Activated CD4-positive, alpha-beta T cell treated with anti-CD3 and anti-CD28 coated beads for 36 hours (primary cell): ENCODE results near the gene PNRC1. TPM values are rescaled to one million over a fixed set of nuclear protein-coding genes. Genes with fewer than 3 reads are reported as not detected.

Experiments used
- ATAC-seq: fragments of 200-7000 bp; cut with Tn5 transposase; one replicate; pipeline ENCODE4 v1.10.0; 2021; ENCODE audit warnings: mild to moderate bottlenecking, moderate library complexity
- CTCF ChIA-PET: fragments of 350-600 bp; sonication (Branson Sonifier 250); formaldehyde crosslinking; loops from one replicate; lab custom pipeline; 2021; ENCODE audit warnings: antibody characterized with exemption; lab: Charles Lee
- POLR2A ChIA-PET: fragments of 350-600 bp; sonication (Branson Sonifier 250); formaldehyde crosslinking; loops from one replicate; lab custom pipeline; 2021; ENCODE audit warnings: antibody characterized with exemption, inconsistent platforms; lab: Charles Lee
- DNase-seq: peaks from one replicate; pipeline ENCODE4 v3.0.0-alpha.2; 2020
- H3K27ac Mint-ChIP-seq: one replicate; pipeline ENCODE4 v1.8.0; 2021; ENCODE audit warnings: mixed read lengths
- H3K27me3 Mint-ChIP-seq: one replicate; pipeline ENCODE4 v1.8.0; 2021; ENCODE audit warnings: mixed read lengths
- H3K36me3 Mint-ChIP-seq: one replicate; pipeline ENCODE4 v1.8.0; 2021; ENCODE audit warnings: low read depth, mixed read lengths
- H3K4me1 Mint-ChIP-seq: one replicate; pipeline ENCODE4 v1.8.0; 2021; ENCODE audit warnings: mixed read lengths
- H3K4me3 Mint-ChIP-seq: one replicate; pipeline ENCODE4 v1.8.0; 2021; ENCODE audit warnings: mild to moderate bottlenecking, moderate library complexity, mixed read lengths
- H3K9me3 Mint-ChIP-seq: one replicate; pipeline ENCODE4 v1.8.0; 2021; ENCODE audit warnings: low read depth, mixed read lengths
- intact Hi-C, 2 experiments: fragments of 100-400 bp; cut with DNase I in 1 of 2; cut with micrococcal nuclease in 1 of 2; formaldehyde crosslinking; loops; one replicate each; pipeline versions ENCODE4 v1.14.2 to v1.15.1; 2022 to 2024; cut with DNase I, micrococcal nuclease
- total RNA-seq, 2 experiments: library from RNA; stranded (reverse); gene quantifications; one replicate each; pipeline ENCODE4 v1.2.3, GENCODE V29; 2021

The PNRC1 gene
- total RNA-seq, 2 experiments from 2014 or later = 85.6 to 93.7 TPM

DNA sequence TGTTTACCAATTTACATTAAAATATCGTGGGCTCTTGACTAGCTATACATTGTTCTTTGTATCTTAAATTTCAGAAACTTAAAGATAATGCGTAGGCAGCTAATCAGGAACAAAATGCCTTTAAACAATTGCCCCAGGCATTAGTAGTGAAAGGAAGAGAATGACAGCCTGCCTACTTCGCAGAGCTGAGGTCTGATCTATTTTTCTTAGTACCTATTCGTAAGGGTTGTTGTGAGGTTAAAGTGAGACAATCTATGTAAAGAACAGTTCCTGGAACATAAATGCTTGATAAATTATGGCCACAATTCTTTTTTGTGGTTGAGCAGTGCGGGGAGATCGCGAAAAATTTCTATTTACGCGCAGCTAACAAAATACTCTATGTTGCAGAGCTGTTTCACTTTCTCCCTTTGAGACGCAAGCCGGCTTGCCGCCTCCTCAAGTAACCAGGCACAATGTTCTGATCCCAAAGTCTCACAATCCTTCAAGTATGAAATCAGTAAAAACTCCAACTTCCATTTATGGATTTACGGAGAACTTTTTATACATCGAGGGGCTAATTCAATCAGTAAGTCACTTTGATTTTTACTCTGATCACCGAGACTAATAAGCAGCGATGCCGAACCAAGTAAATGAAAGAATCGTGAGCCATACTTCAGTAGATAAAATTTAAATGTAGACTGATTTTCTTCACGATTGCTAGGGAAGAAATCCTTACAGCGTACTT, 878 bp upstream of the PNRC1 start:
- Mint-ChIP-seq H3K9me3 (no peaks in the 10 kb centered on the region), H3K36me3 (peaks cover 31% of the 10 kb centered on the region), H3K27ac (peak overlapping the region; percentile 99), H3K4me1 (peaks cover 21% of the 10 kb centered on the region), H3K27me3 (no peaks in the 10 kb centered on the region), H3K4me3 (peak overlapping the region; percentile 94)
- CTCF ChIA-PET = interaction anchor here (0.6 to 3.5 kb wide), 14 partner anchors 9 to 1247 kb away, joined by 3 to 19 read pairs (median 4); partner anchors contain the start of gene RNGTT
- intact Hi-C loops = loop anchor here (1.0 to 10.0 kb wide), 16 partner anchors 37 to 1925 kb away; partner anchors contain the start of genes MAP3K7 (in 2 of the 2), MDN1 (in 2 of the 2), RNGTT (in 2 of the 2) and AKIRIN2 (in 1 of the 2)
- ATAC-seq (peak; percentile 14), DNase-seq (peak; percentile 71)
- POLR2A ChIA-PET = interaction anchor here (0.6 to 2.2 kb wide), 13 partner anchors 11 to 1208 kb away, joined by 3 to 20 read pairs (median 4); partner anchors contain the start of genes PM20D2, RNGTT and SRSF12

DNA sequence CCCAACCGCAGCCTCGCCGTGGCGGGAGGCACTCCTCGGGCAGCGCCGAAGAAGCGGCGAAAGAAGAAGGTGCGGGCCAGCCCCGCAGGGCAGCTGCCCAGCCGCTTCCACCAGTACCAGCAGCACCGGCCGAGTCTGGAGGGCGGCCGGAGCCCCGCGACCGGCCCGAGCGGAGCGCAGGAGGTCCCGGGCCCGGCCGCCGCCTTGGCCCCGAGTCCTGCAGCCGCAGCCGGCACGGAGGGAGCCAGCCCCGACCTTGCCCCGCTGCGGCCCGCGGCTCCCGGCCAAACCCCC, 525 bp downstream of the PNRC1 start:
- ChIA-PET CTCF (interaction anchor here (0.6 to 1.0 kb wide), 3 partner anchors 44 to 284 kb away, joined by 3 to 4 read pairs (median 3); no protein-coding TSS in a partner anchor), POLR2A (interaction anchor here (0.6 to 2.2 kb wide), 6 partner anchors 12 to 740 kb away, joined by 3 to 20 read pairs (median 4); partner anchors contain the start of genes LYRM2, PM20D2 and RNGTT)
- ATAC-seq = peak; percentile 15
- intact Hi-C loops = loop anchor here (1.0 to 10.0 kb wide), 14 partner anchors 36 to 1926 kb away; partner anchors contain the start of genes LYRM2 (in 2 of the 2), MDN1 (in 2 of the 2), UBE2J1 (in 2 of the 2) and AKIRIN2 (in 1 of the 2)
- Mint-ChIP-seq H3K27ac (peak overlapping the region; percentile 99), H3K27me3 (no peaks in the 10 kb centered on the region), H3K36me3 (peaks cover 42% of the 10 kb centered on the region), H3K4me3 (peak overlapping the region; percentile 94), H3K4me1 (peaks cover 28% of the 10 kb centered on the region), H3K9me3 (no peaks in the 10 kb centered on the region)
- no peak for DNase-seq

DNA sequence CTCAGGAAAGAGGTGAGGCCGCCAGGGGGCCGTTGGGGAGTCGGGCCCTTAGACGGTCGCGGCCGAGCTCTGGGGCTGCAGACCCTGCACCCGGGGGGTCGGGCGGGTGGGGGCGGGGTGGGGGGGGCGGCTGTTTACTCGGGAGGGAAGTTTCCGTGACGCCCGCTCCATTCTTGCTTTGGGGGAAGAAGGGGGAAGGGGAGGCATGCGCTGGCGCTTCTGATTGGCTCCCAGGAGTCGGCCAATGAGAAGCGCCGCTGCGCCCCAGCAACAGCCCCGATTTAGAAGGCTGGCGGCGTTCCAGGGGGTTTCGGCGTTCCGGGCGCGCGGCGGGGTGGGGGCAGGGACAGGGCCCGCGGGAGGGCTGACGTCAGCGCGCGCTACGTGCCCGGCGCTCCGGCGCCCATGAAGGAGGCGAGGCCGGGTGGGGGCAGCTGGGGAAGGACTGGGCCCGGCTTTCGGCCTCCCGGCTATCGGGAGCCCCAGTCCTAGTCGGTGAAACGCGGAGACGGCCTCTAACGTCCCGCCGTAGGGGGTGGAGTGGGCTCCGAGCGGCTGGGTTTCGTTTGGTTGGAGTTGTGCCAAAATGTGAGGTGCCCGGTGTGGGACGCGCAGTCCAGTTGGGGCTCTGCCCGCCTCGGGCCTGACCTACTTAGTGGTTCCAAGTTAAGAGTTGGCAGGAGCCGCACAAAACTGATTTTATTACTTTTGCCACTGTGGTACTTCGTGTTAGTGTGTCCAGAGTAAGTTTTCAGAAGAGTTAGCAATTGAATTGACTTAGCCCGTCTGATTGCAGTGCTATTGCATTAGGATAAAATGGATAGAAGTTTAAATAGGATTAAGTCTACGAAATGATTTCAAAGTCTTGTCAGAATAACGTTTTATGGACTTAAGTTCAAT, 1.1 kb downstream of the PNRC1 start:
- POLR2A ChIA-PET = interaction anchor here (0.6 to 2.0 kb wide), 7 partner anchors 7 to 556 kb away, joined by 3 to 15 read pairs (median 4); partner anchors contain the start of genes LYRM2 and PM20D2

DNA sequence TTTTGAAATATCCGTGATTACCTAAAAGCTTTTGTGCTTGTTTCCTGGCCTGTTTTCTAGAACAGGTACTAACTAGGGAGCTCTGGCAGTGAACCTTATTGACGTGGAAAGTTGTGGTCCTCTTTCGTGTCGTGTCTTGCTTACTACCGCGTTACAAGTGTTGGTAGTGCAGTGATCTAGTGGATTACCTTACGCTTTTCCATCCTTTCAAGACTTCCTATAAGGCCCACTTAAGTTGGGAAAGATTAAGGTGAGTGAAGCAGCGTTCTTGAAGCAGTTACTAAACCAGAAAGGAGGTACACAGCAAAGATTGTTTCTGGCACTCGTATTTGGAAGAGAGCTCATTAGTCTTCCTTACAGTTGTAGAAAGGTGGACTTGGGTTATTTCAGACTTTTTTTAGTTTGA, 1.9 kb downstream of the PNRC1 start:
- CTCF ChIA-PET = interaction anchor here (1.1 to 2.1 kb wide), 2 partner anchors 63 to 99 kb away, joined by 4 to 17 read pairs; partner anchors contain the start of gene PM20D2

More for the DNA sequence above, 1.1 kb downstream of the PNRC1 start:
- DNase-seq (peak; percentile 99), ATAC-seq (peak; percentile 52)
- CTCF ChIA-PET = interaction anchor here (1.1 kb wide), 1 partner anchor 64 kb away, joined by 4 read pairs; the partner anchor contains the start of gene PM20D2
- peak overlapping the region; percentile 100 for H3K27ac Mint-ChIP-seq
- H3K9me3 Mint-ChIP-seq = no peaks in the 10 kb centered on the region
- H3K4me3 Mint-ChIP-seq = peak overlapping the region; percentile 91
- peaks cover 28% of the 10 kb centered on the region for H3K4me1 Mint-ChIP-seq
- H3K36me3 Mint-ChIP-seq = peaks cover 42% of the 10 kb centered on the region
- intact Hi-C loops = loop anchor here (1.0 to 10.0 kb wide), 15 partner anchors 17 to 1927 kb away; partner anchors contain the start of genes LYRM2 (in 2 of the 2), MDN1 (in 2 of the 2), UBE2J1 (in 2 of the 2) and AKIRIN2 (in 1 of the 2)
- H3K27me3 Mint-ChIP-seq = no peaks in the 10 kb centered on the region

DNA sequence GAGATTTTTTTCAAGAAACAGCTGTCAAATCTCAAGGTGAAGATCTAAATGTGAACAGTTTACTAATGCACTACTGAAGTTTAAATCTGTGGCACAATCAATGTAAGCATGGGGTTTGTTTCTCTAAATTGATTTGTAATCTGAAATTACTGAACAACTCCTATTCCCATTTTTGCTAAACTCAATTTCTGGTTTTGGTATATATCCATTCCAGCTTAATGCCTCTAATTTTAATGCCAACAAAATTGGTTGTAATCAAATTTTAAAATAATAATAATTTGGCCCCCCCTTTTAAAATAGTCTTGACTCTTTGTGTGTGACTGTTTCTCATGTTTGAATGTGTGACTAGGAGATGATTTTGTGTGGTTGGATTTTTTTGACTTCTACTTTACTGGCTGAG, 4.0 kb downstream of the PNRC1 start:
- no peaks in the 10 kb centered on the region for H3K27me3 Mint-ChIP-seq
- no peaks in the 10 kb centered on the region for H3K9me3 Mint-ChIP-seq
- intact Hi-C loops = loop anchor here (5.0 to 10.0 kb wide), 4 partner anchors 553 to 1930 kb away; partner anchors contain the start of genes LYRM2 (in 1 of the 2), MDN1 (in 1 of the 2) and ZNF292 (in 1 of the 2)
- no peak for ATAC-seq
- peaks cover 44% of the 10 kb centered on the region for H3K36me3 Mint-ChIP-seq
- POLR2A ChIA-PET = interaction anchor here (0.7 to 1.3 kb wide), 4 partner anchors 14 to 213 kb away, joined by 3 to 5 read pairs (median 3); partner anchors contain the start of gene RNGTT
- CTCF ChIA-PET = interaction anchor here (0.7 to 4.1 kb wide), 5 partner anchors 14 to 214 kb away, joined by 3 to 15 read pairs (median 4); no protein-coding TSS in a partner anchor
- peaks cover 22% of the 10 kb centered on the region for H3K4me1 Mint-ChIP-seq
- peak overlapping the region; percentile 2 for H3K4me3 Mint-ChIP-seq
- peak overlapping the region; percentile 75 for H3K27ac Mint-ChIP-seq
- no peak for DNase-seq

More for the DNA sequence above, 1.9 kb downstream of the PNRC1 start:
- peak overlapping the region; percentile 100 for H3K27ac Mint-ChIP-seq
- H3K36me3 Mint-ChIP-seq = peaks cover 44% of the 10 kb centered on the region
- intact Hi-C loops = loop anchor here (2.0 to 10.0 kb wide), 5 partner anchors 16 to 1928 kb away; partner anchors contain the start of genes LYRM2 (in 1 of the 2), MDN1 (in 1 of the 2) and ZNF292 (in 1 of the 2)
- peak overlapping the region; percentile 91 for H3K4me3 Mint-ChIP-seq
- no peaks in the 10 kb centered on the region for H3K27me3 Mint-ChIP-seq
- peaks cover 28% of the 10 kb centered on the region for H3K4me1 Mint-ChIP-seq
- H3K9me3 Mint-ChIP-seq = no peaks in the 10 kb centered on the region
- DNase-seq = peak; percentile 32
- ATAC-seq = no peak
- POLR2A ChIA-PET = interaction anchor here (0.5 to 2.0 kb wide), 8 partner anchors 8 to 141 kb away, joined by 3 to 15 read pairs (median 4); partner anchors contain the start of gene PM20D2

DNA sequence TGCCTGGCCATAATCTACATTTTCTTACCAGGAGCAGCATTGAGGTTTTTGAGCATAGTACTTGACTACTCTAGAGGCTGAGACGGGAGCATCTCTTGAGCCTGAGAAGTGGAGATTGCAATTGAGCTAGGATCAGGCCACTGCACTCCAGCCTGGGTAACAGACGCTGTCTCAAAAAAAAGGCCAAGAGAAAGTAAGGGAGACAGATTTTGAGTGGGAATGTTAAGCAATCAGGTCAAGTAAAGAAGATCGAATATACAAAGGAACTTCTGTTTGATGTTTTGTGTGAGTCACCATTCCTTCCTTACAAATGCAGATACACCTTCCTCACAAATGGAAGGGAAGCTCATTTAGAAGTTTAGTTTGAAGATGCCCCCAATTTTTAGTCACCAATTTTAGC, 4.4 kb downstream of the PNRC1 start:
- no peaks in the 10 kb centered on the region for H3K9me3 Mint-ChIP-seq
- peaks cover 44% of the 10 kb centered on the region for H3K36me3 Mint-ChIP-seq
- intact Hi-C loops = loop anchor here (5.0 to 10.0 kb wide), 4 partner anchors 552 to 1930 kb away; partner anchors contain the start of genes LYRM2 (in 1 of the 2), MDN1 (in 1 of the 2) and ZNF292 (in 1 of the 2)
- peaks cover 22% of the 10 kb centered on the region for H3K4me1 Mint-ChIP-seq
- ChIA-PET POLR2A (interaction anchor here (0.7 to 1.1 kb wide), 3 partner anchors 32 to 213 kb away, joined by 3 to 5 read pairs (median 3); partner anchors contain the start of gene RNGTT), CTCF (interaction anchor here (0.7 to 4.1 kb wide), 8 partner anchors 14 to 214 kb away, joined by 3 to 15 read pairs (median 3); no protein-coding TSS in a partner anchor)
- DNase-seq (no peak), ATAC-seq (no peak)
- peak overlapping the region; percentile 2 for H3K4me3 Mint-ChIP-seq
- H3K27me3 Mint-ChIP-seq = no peaks in the 10 kb centered on the region
- H3K27ac Mint-ChIP-seq = peak overlapping the region; percentile 75

DNA sequence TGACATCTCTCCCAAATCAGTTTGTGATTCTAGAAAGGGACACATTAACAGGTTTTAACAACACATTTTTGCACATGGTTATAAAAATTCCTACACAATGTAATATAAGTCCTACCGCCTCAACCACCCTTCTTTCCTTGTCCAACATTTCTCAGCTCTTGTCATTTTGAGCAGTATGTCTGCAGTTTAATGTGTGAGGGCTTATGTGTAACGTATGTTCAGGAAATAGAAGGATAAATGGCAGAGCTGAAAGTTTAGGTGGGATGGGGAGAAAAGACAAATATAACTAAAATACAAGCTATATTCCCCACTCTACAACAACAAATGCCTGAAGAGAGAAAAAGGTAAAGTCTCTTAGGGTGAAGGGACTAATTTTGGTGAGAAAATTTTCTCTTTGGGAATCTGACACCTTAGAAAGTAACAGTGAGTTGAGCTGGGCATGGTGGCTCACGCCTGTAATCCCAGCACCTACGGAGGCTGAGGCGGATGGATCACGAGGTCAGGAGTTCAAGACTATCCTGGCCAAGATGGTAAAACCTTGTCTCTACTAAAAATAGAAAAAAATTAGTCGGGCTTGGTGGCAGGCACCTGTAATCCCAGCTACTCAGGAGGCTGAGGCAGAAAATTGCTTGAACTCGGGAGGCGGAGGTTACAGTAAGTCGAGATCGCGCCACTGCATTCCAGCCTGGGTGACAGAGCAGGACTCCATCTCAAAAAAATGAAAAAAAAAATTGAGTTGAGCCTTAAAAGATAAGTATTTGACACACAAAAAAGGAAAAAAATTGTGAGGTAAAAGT, 5.1 kb downstream of the PNRC1 start:
- Mint-ChIP-seq H3K27me3 (no peaks in the 10 kb centered on the region), H3K9me3 (no peaks in the 10 kb centered on the region), H3K36me3 (peaks cover 43% of the 10 kb centered on the region), H3K4me3 (no peak overlapping the region), H3K4me1 (peaks cover 22% of the 10 kb centered on the region), H3K27ac (no peak overlapping the region)
- DNase-seq (no peak), ATAC-seq (no peak)
- ChIA-PET CTCF (interaction anchor here (0.8 to 4.1 kb wide), 6 partner anchors 13 to 215 kb away, joined by 3 to 15 read pairs (median 3); no protein-coding TSS in a partner anchor), POLR2A (interaction anchor here (0.6 to 1.6 kb wide), 4 partner anchors 60 to 212 kb away, joined by 3 to 8 read pairs (median 4); partner anchors contain the start of genes PM20D2 and RNGTT)
- intact Hi-C loops = loop anchor here in 1 of 2 experiments (10.0 kb wide), 1 partner anchor 1931 kb away; the partner anchor contains the start of gene ZNF292

DNA sequence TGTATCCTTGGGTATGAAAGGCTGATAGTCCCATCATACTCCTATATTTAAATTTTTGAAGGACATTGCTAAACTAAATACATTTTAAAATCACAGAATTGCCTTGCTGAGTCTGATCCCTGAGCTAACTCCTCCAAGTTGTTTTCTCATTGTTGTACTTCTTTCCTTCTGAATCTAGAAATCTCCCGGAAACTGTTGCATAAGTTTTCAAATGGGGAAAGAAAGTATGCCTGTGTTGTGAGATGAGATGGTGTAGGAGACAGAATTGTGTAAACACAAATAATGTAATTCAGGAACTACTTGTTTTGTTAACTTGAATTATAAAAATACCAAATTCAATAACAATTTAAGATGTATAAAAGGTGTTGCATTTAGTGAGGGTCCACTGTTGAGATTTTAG, 7.3 kb downstream of the PNRC1 start:
- ATAC-seq (no peak), DNase-seq (no peak)
- peaks cover 25% of the 10 kb centered on the region for H3K4me1 Mint-ChIP-seq
- intact Hi-C loops = loop anchor here in 1 of 2 experiments (10.0 kb wide), 1 partner anchor 1933 kb away; the partner anchor contains the start of gene ZNF292
- H3K36me3 Mint-ChIP-seq = peaks cover 31% of the 10 kb centered on the region
- no peak overlapping the region for H3K4me3 Mint-ChIP-seq
- H3K27me3 Mint-ChIP-seq = no peaks in the 10 kb centered on the region
- CTCF ChIA-PET = interaction anchor here (1.1 kb wide), 1 partner anchor 9 kb away, joined by 8 read pairs; no protein-coding TSS in a partner anchor
- H3K27ac Mint-ChIP-seq = no peak overlapping the region
- H3K9me3 Mint-ChIP-seq = no peaks in the 10 kb centered on the region
- POLR2A ChIA-PET = no interaction called here

DNA sequence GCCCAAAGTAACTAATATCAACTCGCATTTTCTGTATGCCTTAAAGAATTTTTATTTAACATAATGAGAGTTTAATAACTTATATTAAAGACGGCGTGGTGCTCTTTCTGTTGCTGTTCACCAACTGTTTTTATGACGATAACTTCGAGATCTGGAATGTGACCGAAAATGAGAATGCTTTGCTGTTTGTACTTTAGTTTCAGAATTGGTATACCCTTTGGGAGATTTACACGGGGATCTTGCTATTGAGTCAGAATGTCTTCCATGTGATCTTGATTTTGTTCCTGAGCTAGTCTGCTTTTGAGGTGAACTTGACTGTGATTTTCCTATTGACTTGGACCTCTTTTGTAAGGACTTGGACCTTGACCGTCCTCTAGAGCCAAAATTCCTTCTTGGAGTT, 17.9 kb downstream of the PNRC1 start:
- Mint-ChIP-seq H3K9me3 (no peaks in the 10 kb centered on the region), H3K4me3 (no peak overlapping the region), H3K27ac (no peak overlapping the region), H3K36me3 (no peaks in the 10 kb centered on the region), H3K4me1 (peaks cover 9% of the 10 kb centered on the region), H3K27me3 (no peaks in the 10 kb centered on the region)
- POLR2A ChIA-PET = interaction anchor here (0.5 to 1.7 kb wide), 5 partner anchors 15 to 47 kb away, joined by 3 to 9 read pairs (median 3); partner anchors contain the start of gene PNRC1
- DNase-seq (no peak), ATAC-seq (peak; percentile 86)
- intact Hi-C loops = loop anchor here in 1 of 2 experiments (2.0 to 5.0 kb wide), 2 partner anchors 16 to 49 kb away; partner anchors contain the start of gene PM20D2
- CTCF ChIA-PET = interaction anchor here (1.0 to 2.4 kb wide), 4 partner anchors 13 to 142 kb away, joined by 3 to 15 read pairs (median 8); partner anchors contain the start of gene PM20D2
